ENCODE results near the gene CAND1.

Gene CAND1

DNA sequence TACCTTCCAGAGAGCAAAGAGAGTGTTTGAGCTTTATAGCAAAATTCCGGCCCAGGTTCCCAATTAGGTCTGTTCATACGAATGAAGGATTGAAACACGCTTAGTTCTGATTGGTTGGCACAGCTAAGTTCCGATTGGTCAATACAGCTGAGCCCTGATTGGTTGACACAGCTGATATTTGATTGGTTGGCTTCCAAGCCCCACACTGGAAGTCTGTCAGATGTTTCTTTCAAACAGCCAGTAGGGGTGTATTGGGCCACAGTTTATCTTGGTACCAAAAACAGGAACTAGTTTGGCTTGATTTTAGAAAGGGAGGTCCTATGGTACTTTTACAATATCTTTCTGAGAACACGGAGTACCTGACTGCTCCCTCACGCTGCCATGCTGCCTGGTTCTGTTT lies 93.4 kb downstream of the CAND1 start:
- TF ChIP-seq, protein P1, sequence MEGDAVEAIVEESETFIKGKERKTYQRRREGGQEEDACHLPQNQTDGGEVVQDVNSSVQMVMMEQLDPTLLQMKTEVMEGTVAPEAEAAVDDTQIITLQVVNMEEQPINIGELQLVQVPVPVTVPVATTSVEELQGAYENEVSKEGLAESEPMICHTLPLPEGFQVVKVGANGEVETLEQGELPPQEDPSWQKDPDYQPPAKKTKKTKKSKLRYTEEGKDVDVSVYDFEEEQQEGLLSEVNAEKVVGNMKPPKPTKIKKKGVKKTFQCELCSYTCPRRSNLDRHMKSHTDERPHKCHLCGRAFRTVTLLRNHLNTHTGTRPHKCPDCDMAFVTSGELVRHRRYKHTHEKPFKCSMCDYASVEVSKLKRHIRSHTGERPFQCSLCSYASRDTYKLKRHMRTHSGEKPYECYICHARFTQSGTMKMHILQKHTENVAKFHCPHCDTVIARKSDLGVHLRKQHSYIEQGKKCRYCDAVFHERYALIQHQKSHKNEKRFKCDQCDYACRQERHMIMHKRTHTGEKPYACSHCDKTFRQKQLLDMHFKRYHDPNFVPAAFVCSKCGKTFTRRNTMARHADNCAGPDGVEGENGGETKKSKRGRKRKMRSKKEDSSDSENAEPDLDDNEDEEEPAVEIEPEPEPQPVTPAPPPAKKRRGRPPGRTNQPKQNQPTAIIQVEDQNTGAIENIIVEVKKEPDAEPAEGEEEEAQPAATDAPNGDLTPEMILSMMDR (IDR thresholded peaks at IDR 0.05; ENCODE audit: low read depth, low read length) = no peak
- no peak for DNase-seq (ENCODE audit: extremely low read depth, low read depth)

DNA sequence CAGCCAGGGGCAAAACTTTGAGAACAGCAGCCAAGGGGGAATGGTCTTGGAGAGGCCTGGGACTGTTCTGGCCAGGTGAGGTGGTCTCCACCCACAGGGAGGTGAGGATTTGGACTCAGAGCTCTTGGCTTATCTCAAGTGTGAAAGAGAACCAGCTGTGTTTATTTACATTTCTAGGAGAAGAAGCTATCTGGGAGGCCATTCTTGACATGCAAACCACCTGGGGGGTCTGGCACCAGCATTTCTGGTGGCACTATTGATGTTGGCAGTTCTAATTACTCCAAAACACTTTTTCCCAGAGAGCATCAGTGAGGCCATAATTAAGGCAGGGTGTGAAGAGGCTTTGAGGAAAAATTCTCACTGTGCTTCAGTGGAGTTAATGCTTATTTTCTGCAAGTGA lies 95.1 kb downstream of the CAND1 start:
- DNase-seq (ENCODE audit: extremely low read depth, low read depth) = no peak
- TF ChIP-seq, protein P1 (IDR thresholded peaks at IDR 0.05; ENCODE audit: low read depth, low read length) = no peak

DNA sequence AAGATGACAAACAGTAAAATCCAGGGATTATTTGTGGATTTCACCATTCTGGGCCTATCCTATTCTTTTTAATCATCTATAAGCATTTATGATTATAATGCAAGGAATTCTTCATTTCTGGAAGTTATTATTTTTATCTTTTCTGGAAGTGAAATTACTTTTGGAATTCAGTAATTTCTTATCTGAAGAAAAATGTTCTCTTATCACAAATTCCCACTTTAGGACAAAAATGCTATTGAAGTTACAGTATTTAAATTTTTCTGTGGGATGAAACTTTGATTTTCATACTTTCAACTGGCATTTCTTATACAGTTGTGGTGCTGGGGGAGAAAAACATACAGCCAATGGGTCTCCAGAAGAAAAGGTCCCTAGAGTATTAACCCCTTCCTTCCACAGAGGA lies 96.0 kb downstream of the CAND1 start:
- TF ChIP-seq, protein P1 (IDR thresholded peaks at IDR 0.05; ENCODE audit: low read depth, low read length) = no peak
- DNase-seq (ENCODE audit: extremely low read depth, low read depth) = no peak

DNA sequence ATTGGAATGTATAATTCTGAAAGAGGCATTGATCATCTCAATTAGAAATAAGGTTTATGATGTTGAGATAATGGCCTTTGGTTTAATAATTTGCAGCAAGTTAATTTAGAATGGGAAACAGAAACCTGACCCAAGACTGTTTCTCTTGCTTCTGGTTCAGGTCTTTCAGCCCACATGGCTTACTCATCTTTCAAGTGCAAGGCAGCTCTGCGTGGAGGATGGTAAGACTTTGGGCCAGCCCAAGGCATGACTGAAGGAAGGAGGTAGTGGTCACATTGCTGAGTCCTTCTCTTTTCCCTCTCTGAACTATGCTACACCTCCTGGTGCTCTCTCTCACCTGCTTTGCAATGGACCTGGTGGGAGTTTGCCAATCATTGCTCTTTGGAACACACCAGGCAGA lies 98.7 kb downstream of the CAND1 start:
- DNase-seq (ENCODE audit: extremely low read depth, low read depth) = no peak
- TF ChIP-seq, protein P1 (IDR thresholded peaks at IDR 0.05; ENCODE audit: low read depth, low read length) = no peak

Measured in AG09319 (cell line).